Activated CD8-positive, alpha-beta memory T cell treated with anti-CD3 and anti-CD28 coated beads, Interleukin-2, amount 50 U/mL, for 24 hours (primary cell): ENCODE results near the gene ZC3H12D.
"Not testable (repeated sequence)": the region's sequence is repeated elsewhere in the genome, so short reads cannot be mapped to it uniquely, and the experiment has no call there.

Source experiments
- DNase-seq: peaks from one replicate; pipeline ENCODE4 v3.0.0-alpha.2; 2020; ENCODE audit errors: extremely low read depth

The ZC3H12D gene

GRCh38 chr6:149484733-149485700 is at the start of gene ZC3H12D:
Gene ZC3H12D (minus strand): TSS chr6:149485014. CDS start chr6:149474543, 10,471 bp downstream.
- peak; percentile 44 for DNase-seq

GRCh38 chr6:149529650-149530049 is 44.8 kb upstream of the ZC3H12D start:
- no peak for DNase-seq

- DNase-seq, result no peak
These were observed 30.7 kb upstream of the ZC3H12D start for GRCh38 chr6:149515494-149515893.

GRCh38 chr6:149513915-149514314 is 29.1 kb upstream of the ZC3H12D start:
- DNase-seq, result no peak

- DNase-seq, result no peak
These were observed 26.1 kb upstream of the ZC3H12D start for GRCh38 chr6:149510793-149511512.

GRCh38 chr6:149508485-149508884 is 23.7 kb upstream of the ZC3H12D start:
- no peak for DNase-seq

- DNase-seq, result no peak
These were observed 19.1 kb upstream of the ZC3H12D start for GRCh38 chr6:149503872-149504271.

- DNase-seq, result no peak
These were observed 18.5 kb upstream of the ZC3H12D start for GRCh38 chr6:149503276-149503675.

GRCh38 chr6:149501768-149502167 is 17.0 kb upstream of the ZC3H12D start:
- no peak for DNase-seq

GRCh38 chr6:149501201-149501600 is 16.4 kb upstream of the ZC3H12D start:
- no peak for DNase-seq

GRCh38 chr6:149500096-149500495 is 15.3 kb upstream of the ZC3H12D start:
- no peak for DNase-seq

- no peak for DNase-seq
These were observed 14.3 kb upstream of the ZC3H12D start for GRCh38 chr6:149499066-149499465.

GRCh38 chr6:149497365-149497764 is 12.6 kb upstream of the ZC3H12D start:
- DNase-seq, result no peak

- DNase-seq, result not testable (repeated sequence)
These were observed 11.8 kb upstream of the ZC3H12D start for GRCh38 chr6:149496597-149496996.

GRCh38 chr6:149495349-149496016 is 10.7 kb upstream of the ZC3H12D start:
- DNase-seq, result not testable (repeated sequence)

- not testable (repeated sequence) for DNase-seq
These were observed 10.0 kb upstream of the ZC3H12D start for GRCh38 chr6:149494810-149495209.

- no peak for DNase-seq
These were observed 9.0 kb upstream of the ZC3H12D start for GRCh38 chr6:149493761-149494320.

- DNase-seq, result no peak
These were observed 8.1 kb upstream of the ZC3H12D start for GRCh38 chr6:149492798-149493343.

- no peak for DNase-seq
These were observed 5.2 kb upstream of the ZC3H12D start for GRCh38 chr6:149489967-149490366.

- no peak for DNase-seq
These were observed 4.0 kb upstream of the ZC3H12D start for GRCh38 chr6:149488815-149489214.

- no peak for DNase-seq
These were observed 2.5 kb upstream of the ZC3H12D start for GRCh38 chr6:149487316-149487715.
